Kidney epithelial cell (primary cell): ENCODE results near the gene NF1. TPM values are rescaled to one million over a fixed set of nuclear protein-coding genes. Genes with fewer than 3 reads are reported as not detected.
"Not testable (repeated sequence)": the region's sequence is repeated elsewhere in the genome, so short reads cannot be mapped to it uniquely, and the experiment has no call there.

ENCODE experiments used
- DNase-seq: peaks from one replicate; pipeline ENCODE4 v3.0.0-alpha.2; 2010; ENCODE audit warnings: low read depth
- H3K27me3 ChIP-seq: 2 replicates; pipeline ENCODE4 v1.6.0; 2011; ENCODE audit warnings: low read length; ENCODE audit not compliant: control insufficient read depth, insufficient read depth
- H3K36me3 ChIP-seq: 2 replicates; pipeline ENCODE4 v1.5.1; 2011; ENCODE audit warnings: low read length; ENCODE audit not compliant: control insufficient read depth, insufficient read depth
- H3K4me3 ChIP-seq: 2 replicates; pipeline ENCODE4 v1.5.1; 2011; ENCODE audit warnings: low read depth, mild to moderate bottlenecking, control low read depth, low read length
- total RNA-seq: library from RNA; depleted of rRNA; stranded (reverse); fragments of >200 nt; gene quantifications from 2 replicates; pipeline ENCODE4 v1.2.3, GENCODE V29; 2015
- TF ChIP-seq, protein P1 (sequence below): IDR thresholded peaks from 2 replicates; pipeline ENCODE4 v1.5.1; 2011; ENCODE audit warnings: mild to moderate bottlenecking, moderate library complexity, low read length, control low read depth, inconsistent platforms; ENCODE audit not compliant: insufficient read depth, poor library complexity, severe bottlenecking

NF1 gene, protein sequence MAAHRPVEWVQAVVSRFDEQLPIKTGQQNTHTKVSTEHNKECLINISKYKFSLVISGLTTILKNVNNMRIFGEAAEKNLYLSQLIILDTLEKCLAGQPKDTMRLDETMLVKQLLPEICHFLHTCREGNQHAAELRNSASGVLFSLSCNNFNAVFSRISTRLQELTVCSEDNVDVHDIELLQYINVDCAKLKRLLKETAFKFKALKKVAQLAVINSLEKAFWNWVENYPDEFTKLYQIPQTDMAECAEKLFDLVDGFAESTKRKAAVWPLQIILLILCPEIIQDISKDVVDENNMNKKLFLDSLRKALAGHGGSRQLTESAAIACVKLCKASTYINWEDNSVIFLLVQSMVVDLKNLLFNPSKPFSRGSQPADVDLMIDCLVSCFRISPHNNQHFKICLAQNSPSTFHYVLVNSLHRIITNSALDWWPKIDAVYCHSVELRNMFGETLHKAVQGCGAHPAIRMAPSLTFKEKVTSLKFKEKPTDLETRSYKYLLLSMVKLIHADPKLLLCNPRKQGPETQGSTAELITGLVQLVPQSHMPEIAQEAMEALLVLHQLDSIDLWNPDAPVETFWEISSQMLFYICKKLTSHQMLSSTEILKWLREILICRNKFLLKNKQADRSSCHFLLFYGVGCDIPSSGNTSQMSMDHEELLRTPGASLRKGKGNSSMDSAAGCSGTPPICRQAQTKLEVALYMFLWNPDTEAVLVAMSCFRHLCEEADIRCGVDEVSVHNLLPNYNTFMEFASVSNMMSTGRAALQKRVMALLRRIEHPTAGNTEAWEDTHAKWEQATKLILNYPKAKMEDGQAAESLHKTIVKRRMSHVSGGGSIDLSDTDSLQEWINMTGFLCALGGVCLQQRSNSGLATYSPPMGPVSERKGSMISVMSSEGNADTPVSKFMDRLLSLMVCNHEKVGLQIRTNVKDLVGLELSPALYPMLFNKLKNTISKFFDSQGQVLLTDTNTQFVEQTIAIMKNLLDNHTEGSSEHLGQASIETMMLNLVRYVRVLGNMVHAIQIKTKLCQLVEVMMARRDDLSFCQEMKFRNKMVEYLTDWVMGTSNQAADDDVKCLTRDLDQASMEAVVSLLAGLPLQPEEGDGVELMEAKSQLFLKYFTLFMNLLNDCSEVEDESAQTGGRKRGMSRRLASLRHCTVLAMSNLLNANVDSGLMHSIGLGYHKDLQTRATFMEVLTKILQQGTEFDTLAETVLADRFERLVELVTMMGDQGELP (N-terminal part only)
- 39.0 and 49.6 TPM in 2 replicates for total RNA-seq

DNA sequence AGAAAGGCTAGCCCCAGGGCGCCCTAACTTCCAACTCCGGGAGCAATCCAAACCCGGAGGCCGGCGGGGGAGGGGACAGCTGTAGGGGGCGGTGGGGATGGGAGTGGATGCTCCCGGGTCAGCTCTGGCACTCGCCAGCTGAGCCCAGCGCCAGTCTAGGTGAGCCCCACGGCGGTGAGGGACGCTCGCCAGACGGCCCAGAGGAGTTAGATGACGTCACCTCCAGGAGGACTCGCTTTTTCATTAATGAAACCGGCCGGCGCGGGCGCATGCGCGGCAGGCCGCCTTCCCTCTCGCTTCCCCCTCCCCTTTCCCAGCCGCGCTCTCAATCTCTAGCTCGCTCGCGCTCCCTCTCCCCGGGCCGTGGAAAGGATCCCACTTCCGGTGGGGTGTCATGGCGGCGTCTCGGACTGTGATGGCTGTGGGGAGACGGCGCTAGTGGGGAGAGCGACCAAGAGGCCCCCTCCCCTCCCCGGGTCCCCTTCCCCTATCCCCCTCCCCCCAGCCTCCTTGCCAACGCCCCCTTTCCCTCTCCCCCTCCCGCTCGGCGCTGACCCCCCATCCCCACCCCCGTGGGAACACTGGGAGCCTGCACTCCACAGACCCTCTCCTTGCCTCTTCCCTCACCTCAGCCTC is at the start of gene NF1:
Gene NF1 (plus strand): TSS at position 378 of the 636 bp plus-strand sequence. CDS start 333 bp downstream, outside the sequence.
- Histone ChIP-seq H3K27me3 (no peaks in the 10 kb centered on the region), H3K4me3 (peak within 1 kb of the TSS; percentile 94), H3K36me3 (no peaks in the 10 kb centered on the region)
- TF ChIP-seq, protein P1, sequence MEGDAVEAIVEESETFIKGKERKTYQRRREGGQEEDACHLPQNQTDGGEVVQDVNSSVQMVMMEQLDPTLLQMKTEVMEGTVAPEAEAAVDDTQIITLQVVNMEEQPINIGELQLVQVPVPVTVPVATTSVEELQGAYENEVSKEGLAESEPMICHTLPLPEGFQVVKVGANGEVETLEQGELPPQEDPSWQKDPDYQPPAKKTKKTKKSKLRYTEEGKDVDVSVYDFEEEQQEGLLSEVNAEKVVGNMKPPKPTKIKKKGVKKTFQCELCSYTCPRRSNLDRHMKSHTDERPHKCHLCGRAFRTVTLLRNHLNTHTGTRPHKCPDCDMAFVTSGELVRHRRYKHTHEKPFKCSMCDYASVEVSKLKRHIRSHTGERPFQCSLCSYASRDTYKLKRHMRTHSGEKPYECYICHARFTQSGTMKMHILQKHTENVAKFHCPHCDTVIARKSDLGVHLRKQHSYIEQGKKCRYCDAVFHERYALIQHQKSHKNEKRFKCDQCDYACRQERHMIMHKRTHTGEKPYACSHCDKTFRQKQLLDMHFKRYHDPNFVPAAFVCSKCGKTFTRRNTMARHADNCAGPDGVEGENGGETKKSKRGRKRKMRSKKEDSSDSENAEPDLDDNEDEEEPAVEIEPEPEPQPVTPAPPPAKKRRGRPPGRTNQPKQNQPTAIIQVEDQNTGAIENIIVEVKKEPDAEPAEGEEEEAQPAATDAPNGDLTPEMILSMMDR: no peak
- DNase-seq: peak; percentile 66

DNA sequence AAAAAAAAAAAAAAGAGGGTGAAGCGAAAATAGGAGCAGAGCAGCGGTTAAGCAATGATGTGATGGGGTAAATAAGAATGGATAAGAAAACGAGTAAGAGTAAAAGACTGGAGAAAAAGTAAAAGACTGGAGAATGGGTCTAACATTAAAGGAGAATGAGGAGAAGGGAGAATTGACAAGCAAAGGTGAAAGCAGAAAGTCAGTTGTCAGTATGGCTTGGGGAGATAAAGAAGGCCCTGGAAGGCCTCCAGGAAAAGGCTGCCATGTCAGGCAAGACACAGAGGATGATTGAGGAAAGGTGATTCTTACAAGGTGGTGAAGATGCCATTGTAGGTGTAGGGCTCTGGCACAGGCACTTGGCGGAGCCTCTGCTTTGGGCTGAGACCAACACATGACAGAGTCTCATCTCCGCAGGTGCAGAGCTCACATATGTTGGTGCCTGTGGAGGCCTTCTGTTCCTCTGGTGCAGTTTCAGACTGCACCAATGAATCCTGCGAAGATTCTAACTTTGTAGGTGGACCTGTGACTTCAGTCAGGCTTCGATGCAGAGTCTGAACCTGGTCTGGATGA is 47.8 kb upstream of the NF1 start:
- not testable (repeated sequence) for DNase-seq, H3K36me3 ChIP-seq, H3K27me3 ChIP-seq, H3K4me3 ChIP-seq

DNA sequence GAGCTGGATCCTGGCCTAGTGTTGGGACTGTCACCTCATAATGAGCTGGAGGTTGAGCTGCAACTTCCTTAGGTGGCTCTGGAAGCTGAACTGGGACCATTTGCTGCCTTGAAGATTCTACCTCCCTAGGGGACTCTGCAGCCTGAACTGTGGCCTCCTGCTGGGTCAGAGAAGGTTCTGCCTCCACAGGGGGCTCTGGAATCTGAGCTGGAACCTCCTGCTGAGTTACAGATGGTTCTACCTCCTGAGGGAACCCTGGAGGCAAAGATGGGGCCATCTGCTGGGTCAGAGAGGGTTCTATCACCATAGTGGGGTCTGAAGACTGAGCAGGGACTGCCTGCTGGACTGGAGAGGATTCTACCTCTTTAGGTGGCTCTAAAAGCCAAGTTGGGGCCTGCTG is 46.6 kb upstream of the NF1 start:
- TF ChIP-seq, protein P1: no peak

DNA sequence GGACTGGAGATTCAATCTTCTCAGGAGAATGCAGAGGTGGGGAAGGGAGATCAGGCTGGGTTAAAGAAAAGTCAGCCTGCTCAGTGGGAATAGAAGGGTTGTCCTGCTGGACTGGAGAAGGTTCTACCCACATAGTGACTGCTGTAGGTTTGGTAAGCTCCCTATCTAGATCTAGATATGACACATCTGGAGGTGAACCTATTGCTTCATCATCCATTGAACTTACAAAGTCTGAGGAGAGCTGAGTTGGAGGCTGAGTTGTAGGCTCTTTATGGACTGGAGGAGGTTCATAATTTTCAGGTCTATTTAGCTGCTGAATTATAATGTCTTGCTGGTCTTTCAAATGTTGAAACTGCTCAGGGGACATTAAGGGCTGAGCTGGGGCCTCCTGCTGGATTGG is 46.0 kb upstream of the NF1 start:
- DNase-seq: no peak
- Histone ChIP-seq H3K36me3 (no peaks in the 10 kb centered on the region), H3K27me3 (no peaks in the 10 kb centered on the region), H3K4me3 (no peak overlapping the region)
- TF ChIP-seq, protein P1: no peak

More for the DNA sequence above, 46.6 kb upstream of the NF1 start:
- no peaks in the 10 kb centered on the region for H3K27me3 ChIP-seq
- no peak for DNase-seq
- no peaks in the 10 kb centered on the region for H3K36me3 ChIP-seq
- no peak overlapping the region for H3K4me3 ChIP-seq

DNA sequence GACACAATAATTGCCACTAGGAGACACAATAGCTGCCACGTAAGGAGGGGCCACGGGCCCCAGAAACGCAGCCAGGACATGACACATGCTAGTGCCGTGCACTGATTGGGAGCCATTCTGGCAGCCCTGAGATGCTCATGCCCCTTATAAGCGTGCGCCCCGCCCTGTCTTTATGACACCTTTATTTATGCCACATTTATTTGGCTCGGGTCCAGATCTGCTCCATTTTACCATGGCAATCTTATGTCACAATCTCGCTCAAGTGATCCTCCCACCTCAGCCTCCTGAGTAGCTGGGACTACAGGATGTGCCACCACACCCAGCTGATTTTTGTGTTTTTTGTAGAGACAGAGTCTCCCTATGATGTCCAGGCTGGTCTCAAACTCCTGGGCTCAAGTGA is 43.8 kb upstream of the NF1 start:
- DNase-seq: no peak
- Histone ChIP-seq H3K4me3 (no peak overlapping the region), H3K36me3 (no peaks in the 10 kb centered on the region), H3K27me3 (no peaks in the 10 kb centered on the region)
- TF ChIP-seq, protein P1: no peak
